ENCODE measurements around the gene PNKP.

Gene PNKP

GRCh38 chr19:49814010-49814409 is 53.4 kb downstream of the PNKP start:
- DNase-seq: no peak

- peak; percentile 88 for DNase-seq
Measured at GRCh38 chr19:49812997-49813861, 54.1 kb downstream of the PNKP start, which contains the start of gene FUZ. TSS of gene FUZ (minus strand) at chr19:49813292. CDS start at chr19:49813106, 186 bp downstream.

GRCh38 chr19:49812452-49812996 is 54.9 kb downstream of the PNKP start:
- no peak for DNase-seq

GRCh38 chr19:49811328-49811727 is 56.0 kb downstream of the PNKP start:
- DNase-seq: no peak

Measured in effector CD8-positive, alpha-beta T cell (primary cell).